HG03354 (cell line): ENCODE data around the gene TUBA4A.
"Not testable (repeated sequence)": the region's sequence is repeated elsewhere in the genome, so short reads cannot be mapped to it uniquely, and the experiment has no call there.

Experiments used
- ATAC-seq: cut with Tn5 transposase; IDR thresholded peaks from one replicate; pipeline ENCODE4 v1.9.1; 2021; ENCODE audit warnings: mild to moderate bottlenecking; ENCODE audit not compliant: unreplicated experiment, poor library complexity, severe bottlenecking

Gene TUBA4A

DNA sequence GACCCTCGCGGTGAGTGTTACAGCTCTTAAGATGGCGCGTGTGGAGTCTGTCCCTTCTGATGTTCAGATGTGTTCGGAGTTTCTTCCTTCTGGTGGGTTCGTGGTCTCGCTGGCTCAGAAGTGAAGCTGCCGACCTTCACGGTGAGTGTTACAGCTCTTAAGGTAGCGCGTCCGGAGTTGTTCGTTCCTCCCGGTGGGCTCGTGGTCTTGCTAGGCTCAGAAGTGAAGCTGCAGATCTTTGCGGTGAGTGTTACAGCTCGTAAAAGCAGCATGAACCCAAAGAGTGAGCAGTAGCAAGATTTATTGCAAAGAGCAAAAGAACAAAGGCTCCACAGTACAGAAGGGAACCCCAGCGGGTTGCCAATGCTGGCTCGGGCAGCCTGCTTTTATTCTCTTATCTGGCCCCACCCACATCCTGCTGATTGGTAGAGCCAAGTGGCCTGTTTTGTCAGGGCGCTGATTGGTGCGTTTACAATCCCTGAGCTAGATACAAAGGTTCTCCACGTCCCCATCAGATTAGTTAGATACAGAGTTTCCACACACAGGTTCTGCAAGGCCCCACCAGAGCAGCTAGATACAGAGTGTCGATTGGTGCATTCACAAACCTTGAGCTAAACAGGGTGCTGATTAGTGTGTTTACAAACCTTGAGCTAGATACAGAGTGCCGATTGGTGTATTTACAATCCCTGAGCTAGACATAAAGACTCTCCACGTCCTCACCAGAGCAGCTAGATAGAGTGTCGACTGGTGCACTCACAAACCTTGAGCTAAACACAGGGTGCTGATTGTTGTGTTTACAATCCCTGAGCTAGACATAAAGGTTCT is 53.0 kb downstream of the TUBA4A start:
- ATAC-seq: not testable (repeated sequence)
